GM21381 (cell line): Measurements from ENCODE around the gene PCBP1.
"Not testable (repeated sequence)": the region's sequence is repeated elsewhere in the genome, so short reads cannot be mapped to it uniquely, and the experiment has no call there.

ENCODE experiments used
- ATAC-seq: cut with Tn5 transposase; IDR thresholded peaks from one replicate; pipeline ENCODE4 v1.9.1; 2021; ENCODE audit warnings: mild to moderate bottlenecking, moderate library complexity; ENCODE audit not compliant: unreplicated experiment

PCBP1 gene

GRCh38 chr2:70095720-70096670 is 8.7 kb downstream of the PCBP1 start:
- ATAC-seq, result no peak

DNA sequence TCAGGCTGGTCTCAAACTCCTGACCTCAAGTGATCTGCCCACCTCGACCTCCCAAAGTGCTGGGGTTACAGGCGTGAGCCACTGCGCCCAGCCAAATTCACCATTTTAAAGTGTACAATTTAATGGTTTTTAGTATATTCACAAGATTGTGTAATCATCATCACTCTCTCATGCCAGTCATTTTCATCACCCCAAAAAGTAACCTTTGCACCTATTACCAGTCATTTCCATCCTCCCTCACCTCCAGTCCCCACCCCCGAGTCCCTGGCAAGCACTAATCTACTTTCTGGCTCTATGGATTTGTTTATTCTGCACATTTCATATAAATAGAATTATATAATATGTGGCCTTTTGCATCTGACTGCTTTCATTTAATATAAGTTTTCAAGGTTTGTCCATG is 10.8 kb downstream of the PCBP1 start:
- ATAC-seq, result no peak

- ATAC-seq, result no peak
Measured at GRCh38 chr2:70099270-70099669, 12.0 kb downstream of the PCBP1 start.

GRCh38 chr2:70101174-70101573 is 13.9 kb downstream of the PCBP1 start:
- ATAC-seq, result no peak

- not testable (repeated sequence) for ATAC-seq
Measured at GRCh38 chr2:70101686-70102085, 14.4 kb downstream of the PCBP1 start.

DNA sequence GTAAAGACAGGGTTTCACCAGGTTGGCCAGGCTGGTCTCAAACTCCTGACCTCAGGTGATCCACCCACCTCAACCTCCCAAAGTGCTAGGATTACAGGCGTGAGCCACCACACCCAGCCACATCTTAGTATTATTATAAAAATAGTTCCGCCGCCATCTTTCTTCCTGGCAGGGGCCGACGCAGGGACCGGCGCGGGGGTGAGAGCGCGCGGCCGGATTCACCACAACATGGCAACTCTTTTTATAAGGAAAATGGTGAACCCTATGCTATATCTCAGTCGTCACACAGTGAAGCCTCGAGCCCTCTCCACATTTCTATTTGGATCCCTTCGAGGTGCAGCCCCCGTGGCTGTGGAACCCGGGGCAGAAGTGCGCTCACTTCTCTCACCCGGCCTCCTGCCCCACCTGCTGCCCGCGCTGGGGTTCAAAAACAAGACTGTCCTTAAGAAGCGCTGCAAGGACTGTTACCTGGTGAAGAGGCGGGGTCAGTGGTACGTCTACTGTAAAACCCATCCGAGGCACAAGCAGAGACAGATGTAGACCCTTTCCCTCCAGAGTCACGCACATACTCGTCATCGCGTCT is 15.1 kb downstream of the PCBP1 start:
- ATAC-seq, result not testable (repeated sequence)

- ATAC-seq, result no peak
Measured at GRCh38 chr2:70103531-70104061, 16.3 kb downstream of the PCBP1 start.

GRCh38 chr2:70104231-70105111 is 17.2 kb downstream of the PCBP1 start:
- ATAC-seq, result no peak

GRCh38 chr2:70106138-70106537 is 18.9 kb downstream of the PCBP1 start:
- not testable (repeated sequence) for ATAC-seq

DNA sequence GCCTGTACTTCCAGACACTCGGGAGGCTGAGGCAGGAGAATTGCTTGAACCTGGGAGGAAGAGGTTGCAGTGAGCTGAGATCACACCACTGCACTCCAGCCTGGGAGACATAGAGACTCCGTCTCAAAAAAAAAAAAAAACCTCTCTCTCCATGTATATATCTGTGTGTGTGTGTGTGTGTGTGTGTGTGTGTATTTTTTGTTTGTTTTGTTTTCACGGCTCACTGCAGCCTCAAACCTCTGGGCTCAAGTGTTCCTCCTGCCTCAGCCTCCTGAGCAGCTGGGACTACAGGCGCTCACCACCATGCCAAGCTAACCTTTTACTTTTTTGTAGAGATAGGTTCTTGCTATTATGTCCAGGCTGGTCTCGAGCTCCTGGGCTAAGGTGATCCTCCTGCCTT is 23.1 kb downstream of the PCBP1 start:
- not testable (repeated sequence) for ATAC-seq

DNA sequence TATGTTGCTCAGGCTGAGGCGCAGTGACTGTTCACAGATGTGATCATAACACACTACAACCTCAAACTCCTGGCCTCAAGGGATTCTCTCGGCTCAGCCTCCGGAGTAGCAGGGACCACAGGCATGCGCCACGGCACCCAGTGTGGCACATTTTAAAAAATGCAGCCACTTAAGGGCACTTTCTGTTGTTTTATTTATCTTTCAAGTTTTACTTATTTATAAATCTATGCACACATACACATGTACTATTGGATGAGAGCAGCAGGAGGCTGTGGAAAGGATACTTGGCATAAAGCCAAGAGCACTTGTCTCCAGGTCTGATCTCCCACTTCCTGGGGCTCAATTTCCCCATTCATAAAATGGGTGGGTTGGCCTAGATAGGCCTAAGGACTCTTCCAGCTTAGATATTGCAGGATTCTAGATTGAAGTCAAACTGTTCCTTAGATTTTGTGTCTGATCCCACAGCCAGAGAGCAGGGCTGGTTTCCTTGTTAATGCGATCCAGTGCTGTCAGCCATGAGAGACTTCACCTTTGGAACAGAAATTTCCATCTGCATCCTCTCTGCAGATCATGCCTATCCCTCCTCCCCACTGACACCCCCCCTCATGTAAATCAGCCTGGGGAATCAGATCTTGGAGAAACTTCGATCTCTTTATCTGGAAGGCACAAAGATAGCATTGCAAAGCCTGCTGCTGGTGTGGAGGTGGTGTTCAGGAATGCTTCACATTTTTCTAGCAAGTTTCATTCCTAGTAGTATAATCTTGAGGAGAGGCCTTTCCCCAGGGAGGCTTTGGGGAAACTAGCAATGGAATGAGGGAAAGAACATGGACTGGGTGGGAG is 24.7 kb downstream of the PCBP1 start:
- ATAC-seq, result no peak

DNA sequence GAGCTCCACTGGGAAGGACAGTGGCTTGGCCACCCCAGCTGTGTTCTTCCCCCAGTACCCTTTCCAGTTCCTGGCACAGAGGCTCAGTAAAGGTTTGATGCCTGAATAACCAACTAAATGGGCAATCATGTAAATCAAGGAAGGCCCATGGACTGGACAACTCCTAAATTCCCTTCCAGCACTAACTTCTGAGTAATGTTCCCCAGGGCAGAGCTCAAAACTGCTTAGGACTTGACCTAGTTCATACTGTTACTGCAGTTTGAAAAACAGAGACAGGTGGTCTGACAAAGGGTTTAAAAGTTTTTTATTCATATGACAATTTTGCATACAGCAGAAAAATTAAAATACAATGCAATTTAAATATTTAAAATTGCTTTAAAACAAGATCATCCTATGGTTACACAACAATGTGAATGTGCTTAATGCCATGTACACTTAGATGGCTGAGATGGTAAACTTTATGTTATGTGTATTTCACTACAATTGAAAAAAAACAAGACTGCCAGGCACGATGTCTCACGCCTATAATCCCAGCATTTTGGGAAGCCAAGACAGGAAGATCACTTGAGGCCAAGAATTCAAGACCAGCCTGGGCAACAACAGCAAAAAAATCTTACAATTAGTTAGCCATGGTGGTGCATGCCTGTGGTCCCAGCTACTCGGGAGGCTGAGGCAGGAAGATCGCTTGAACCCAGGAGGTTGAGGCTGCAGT is 26.2 kb downstream of the PCBP1 start:
- ATAC-seq, result no peak

- ATAC-seq, result peak; percentile 52
Measured at GRCh38 chr2:70115646-70116442, 28.6 kb downstream of the PCBP1 start.

GRCh38 chr2:70116936-70117552 is 29.8 kb downstream of the PCBP1 start:
- ATAC-seq, result no peak

GRCh38 chr2:70118798-70119454 is 31.6 kb downstream of the PCBP1 start:
- no peak for ATAC-seq

DNA sequence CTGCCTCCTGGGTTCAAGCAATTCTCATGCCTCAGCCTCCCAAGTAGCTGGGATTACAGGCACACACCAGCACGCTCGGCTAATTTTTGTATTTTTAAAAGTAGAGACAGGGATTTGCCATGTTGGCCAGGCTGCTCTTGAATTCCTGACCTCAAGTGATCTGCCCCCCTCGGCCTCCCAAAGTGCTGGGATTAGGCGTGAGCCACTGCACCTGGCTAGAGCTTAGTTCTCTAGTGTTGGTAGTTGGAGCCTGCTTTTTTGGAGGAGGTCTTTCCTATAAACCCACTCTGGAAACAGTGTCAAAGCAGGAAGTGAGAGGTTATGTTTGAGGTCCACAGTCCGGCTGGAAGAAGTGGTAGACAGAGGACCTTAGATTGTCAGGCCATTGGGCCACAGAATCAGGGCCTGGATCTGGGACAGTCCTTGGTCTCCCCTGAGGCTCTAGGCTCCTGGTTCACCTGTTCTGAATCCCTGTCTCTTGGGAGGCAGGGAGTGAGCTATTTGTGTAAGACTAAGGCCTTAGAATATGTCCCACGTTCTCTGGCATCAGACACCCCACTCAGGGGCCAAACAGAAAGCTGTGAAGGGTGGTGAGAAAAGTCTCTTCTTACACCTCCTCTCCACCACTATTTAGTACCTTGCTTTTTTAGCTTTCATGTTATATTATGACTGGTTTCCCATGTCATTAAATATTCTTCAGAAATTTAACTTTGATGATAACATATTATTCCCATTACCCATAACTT is 34.5 kb downstream of the PCBP1 start:
- ATAC-seq, result no peak

GRCh38 chr2:70122470-70122869 is 35.2 kb downstream of the PCBP1 start:
- ATAC-seq, result no peak
